ENCODE data around the gene MPP2.

The MPP2 gene

GRCh38 chr17:43857957-43858600, 49.3 kb downstream of the MPP2 start:
- Histone ChIP-seq H2AK5ac (ENCODE audit: low read length) (no peak overlapping the region), H4K5ac (ENCODE audit: low read length) (no peak overlapping the region), H4K8ac (ENCODE audit: low read depth, low read length) (no peak overlapping the region), H3K36me3 (ENCODE audit: control insufficient read depth, insufficient read depth, low read length) (no peaks in the 10 kb centered on the region), H3K27ac (ENCODE audit: low read depth, low read length) (no peak overlapping the region), H2BK15ac (replicated peaks; ENCODE audit: low read depth) (no peak overlapping the region), H3K4me3 (ENCODE audit: low read length) (no peak overlapping the region), H3K18ac (ENCODE audit: low read length) (no peak overlapping the region), H3K56ac (ENCODE audit: low read length) (no peak overlapping the region), H3K9ac (ENCODE audit: low read length) (no peak overlapping the region), H3K27me3 (ENCODE audit: insufficient read depth, low read length, poor library complexity) (no peaks in the 10 kb centered on the region), H2BK120ac (ENCODE audit: low read depth, low read length) (no peak overlapping the region), H3K23ac (ENCODE audit: low read length) (no peak overlapping the region), H3K4ac (ENCODE audit: low read depth, low read length) (no peak overlapping the region), H3K4me1 (ENCODE audit: control insufficient read depth, low read depth, low read length) (no peaks in the 10 kb centered on the region), H3K4me2 (ENCODE audit: low read length) (no peak overlapping the region), H3K79me2 (ENCODE audit: control insufficient read depth, insufficient read depth, low read length) (no peaks in the 10 kb centered on the region), H3K79me1 (ENCODE audit: low read length) (no peaks in the 10 kb centered on the region), H2BK5ac (ENCODE audit: low read length) (no peak overlapping the region)
- no CpG with 5 or more reads among the region's 12 CpGs for WGBS (ENCODE audit: extremely low coverage, insufficient coverage, low lambda C conversion rate)
- DNase-seq: no peak

- Histone ChIP-seq H3K4me1 (ENCODE audit: control insufficient read depth, low read depth, low read length) (no peaks in the 10 kb centered on the region), H2BK15ac (replicated peaks; ENCODE audit: low read depth) (no peak overlapping the region), H3K79me1 (ENCODE audit: low read length) (no peaks in the 10 kb centered on the region), H4K8ac (ENCODE audit: low read depth, low read length) (no peak overlapping the region), H3K9ac (ENCODE audit: low read length) (no peak overlapping the region), H3K4me3 (ENCODE audit: low read length) (no peak overlapping the region), H3K4me2 (ENCODE audit: low read length) (no peak overlapping the region), H3K18ac (ENCODE audit: low read length) (no peak overlapping the region), H3K23ac (ENCODE audit: low read length) (no peak overlapping the region), H2BK5ac (ENCODE audit: low read length) (no peak overlapping the region), H3K36me3 (ENCODE audit: control insufficient read depth, insufficient read depth, low read length) (no peaks in the 10 kb centered on the region), H3K56ac (ENCODE audit: low read length) (no peak overlapping the region), H3K79me2 (ENCODE audit: control insufficient read depth, insufficient read depth, low read length) (no peaks in the 10 kb centered on the region), H2BK120ac (ENCODE audit: low read depth, low read length) (no peak overlapping the region), H3K27me3 (ENCODE audit: insufficient read depth, low read length, poor library complexity) (no peaks in the 10 kb centered on the region), H3K4ac (ENCODE audit: low read depth, low read length) (no peak overlapping the region), H2AK5ac (ENCODE audit: low read length) (no peak overlapping the region), H3K27ac (ENCODE audit: low read depth, low read length) (no peak overlapping the region), H4K5ac (ENCODE audit: low read length) (no peak overlapping the region)
- no CpG with 5 or more reads among the region's 5 CpGs for WGBS (ENCODE audit: extremely low coverage, insufficient coverage, low lambda C conversion rate)
- DNase-seq: no peak
Measured at GRCh38 chr17:43857141-43857540, 50.2 kb downstream of the MPP2 start.

- Histone ChIP-seq H3K9ac (ENCODE audit: low read length) (no peak overlapping the region), H3K4me2 (ENCODE audit: low read length) (no peak overlapping the region), H3K4ac (ENCODE audit: low read depth, low read length) (no peak overlapping the region), H3K36me3 (ENCODE audit: control insufficient read depth, insufficient read depth, low read length) (no peaks in the 10 kb centered on the region), H4K8ac (ENCODE audit: low read depth, low read length) (no peak overlapping the region), H3K23ac (ENCODE audit: low read length) (no peak overlapping the region), H3K79me2 (ENCODE audit: control insufficient read depth, insufficient read depth, low read length) (no peaks in the 10 kb centered on the region), H4K5ac (ENCODE audit: low read length) (no peak overlapping the region), H2AK5ac (ENCODE audit: low read length) (no peak overlapping the region), H2BK5ac (ENCODE audit: low read length) (no peak overlapping the region), H3K27ac (ENCODE audit: low read depth, low read length) (no peak overlapping the region), H3K79me1 (ENCODE audit: low read length) (no peaks in the 10 kb centered on the region), H3K18ac (ENCODE audit: low read length) (no peak overlapping the region), H2BK120ac (ENCODE audit: low read depth, low read length) (no peak overlapping the region), H2BK15ac (replicated peaks; ENCODE audit: low read depth) (no peak overlapping the region), H3K4me3 (ENCODE audit: low read length) (no peak overlapping the region), H3K4me1 (ENCODE audit: control insufficient read depth, low read depth, low read length) (no peaks in the 10 kb centered on the region), H3K56ac (ENCODE audit: low read length) (no peak overlapping the region), H3K27me3 (ENCODE audit: insufficient read depth, low read length, poor library complexity) (no peaks in the 10 kb centered on the region)
- no peak for DNase-seq
- WGBS (ENCODE audit: extremely low coverage, insufficient coverage, low lambda C conversion rate): no CpG with 5 or more reads among the region's 3 CpGs
Measured at GRCh38 chr17:43856141-43856540, 51.2 kb downstream of the MPP2 start.

DNA sequence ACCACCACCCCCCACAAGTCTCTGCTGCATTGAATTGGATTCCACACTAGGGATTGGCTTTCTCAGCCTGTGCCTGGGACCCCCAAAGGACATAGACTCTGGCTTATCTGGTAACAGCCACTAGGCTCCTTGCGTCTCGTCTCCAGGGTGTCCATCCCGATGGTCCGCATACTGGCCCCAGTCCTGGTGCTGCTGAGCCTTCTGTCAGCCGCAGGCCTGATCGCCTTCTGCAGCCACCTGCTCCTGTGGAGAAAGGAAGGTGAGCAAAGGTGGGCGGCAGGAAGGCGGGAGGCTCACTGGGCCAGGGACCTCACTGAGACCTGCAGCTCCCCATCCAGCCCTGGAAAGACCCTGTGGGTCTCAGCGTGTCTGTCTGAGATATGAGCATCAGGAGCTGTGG, 52.3 kb downstream of the MPP2 start:
- Histone ChIP-seq H3K79me1 (ENCODE audit: low read length) (no peaks in the 10 kb centered on the region), H4K8ac (ENCODE audit: low read depth, low read length) (no peak overlapping the region), H3K27me3 (ENCODE audit: insufficient read depth, low read length, poor library complexity) (no peaks in the 10 kb centered on the region), H4K5ac (ENCODE audit: low read length) (no peak overlapping the region), H3K4me2 (ENCODE audit: low read length) (no peak overlapping the region), H3K4ac (ENCODE audit: low read depth, low read length) (no peak overlapping the region), H2BK5ac (ENCODE audit: low read length) (no peak overlapping the region), H3K4me1 (ENCODE audit: control insufficient read depth, low read depth, low read length) (no peaks in the 10 kb centered on the region), H2AK5ac (ENCODE audit: low read length) (no peak overlapping the region), H3K9ac (ENCODE audit: low read length) (no peak overlapping the region), H3K23ac (ENCODE audit: low read length) (no peak overlapping the region), H3K4me3 (ENCODE audit: low read length) (no peak overlapping the region), H3K36me3 (ENCODE audit: control insufficient read depth, insufficient read depth, low read length) (no peaks in the 10 kb centered on the region), H3K18ac (ENCODE audit: low read length) (no peak overlapping the region), H2BK15ac (replicated peaks; ENCODE audit: low read depth) (no peak overlapping the region), H3K56ac (ENCODE audit: low read length) (no peak overlapping the region), H3K27ac (ENCODE audit: low read depth, low read length) (no peak overlapping the region), H2BK120ac (ENCODE audit: low read depth, low read length) (no peak overlapping the region), H3K79me2 (ENCODE audit: control insufficient read depth, insufficient read depth, low read length) (no peaks in the 10 kb centered on the region)
- DNase-seq: no peak
- WGBS (ENCODE audit: extremely low coverage, insufficient coverage, low lambda C conversion rate): no CpG with 5 or more reads among the region's 9 CpGs

GRCh38 chr17:43854498-43854897, 52.8 kb downstream of the MPP2 start:
- Histone ChIP-seq H3K4me3 (ENCODE audit: low read length) (no peak overlapping the region), H3K18ac (ENCODE audit: low read length) (no peak overlapping the region), H3K9ac (ENCODE audit: low read length) (no peak overlapping the region), H3K4me2 (ENCODE audit: low read length) (no peak overlapping the region), H3K27ac (ENCODE audit: low read depth, low read length) (no peak overlapping the region), H2BK5ac (ENCODE audit: low read length) (no peak overlapping the region), H2AK5ac (ENCODE audit: low read length) (no peak overlapping the region), H2BK120ac (ENCODE audit: low read depth, low read length) (no peak overlapping the region), H3K4me1 (ENCODE audit: control insufficient read depth, low read depth, low read length) (no peaks in the 10 kb centered on the region), H3K4ac (ENCODE audit: low read depth, low read length) (no peak overlapping the region), H2BK15ac (replicated peaks; ENCODE audit: low read depth) (no peak overlapping the region), H3K79me1 (ENCODE audit: low read length) (no peaks in the 10 kb centered on the region), H3K27me3 (ENCODE audit: insufficient read depth, low read length, poor library complexity) (no peaks in the 10 kb centered on the region), H3K79me2 (ENCODE audit: control insufficient read depth, insufficient read depth, low read length) (no peaks in the 10 kb centered on the region), H4K5ac (ENCODE audit: low read length) (no peak overlapping the region), H3K36me3 (ENCODE audit: control insufficient read depth, insufficient read depth, low read length) (no peaks in the 10 kb centered on the region), H3K56ac (ENCODE audit: low read length) (no peak overlapping the region), H4K8ac (ENCODE audit: low read depth, low read length) (no peak overlapping the region), H3K23ac (ENCODE audit: low read length) (no peak overlapping the region)
- no CpG with 5 or more reads among the region's 8 CpGs for whole genome bisulfite sequencing (ENCODE audit: extremely low coverage, insufficient coverage, low lambda C conversion rate)
- DNase-seq: no peak

DNA sequence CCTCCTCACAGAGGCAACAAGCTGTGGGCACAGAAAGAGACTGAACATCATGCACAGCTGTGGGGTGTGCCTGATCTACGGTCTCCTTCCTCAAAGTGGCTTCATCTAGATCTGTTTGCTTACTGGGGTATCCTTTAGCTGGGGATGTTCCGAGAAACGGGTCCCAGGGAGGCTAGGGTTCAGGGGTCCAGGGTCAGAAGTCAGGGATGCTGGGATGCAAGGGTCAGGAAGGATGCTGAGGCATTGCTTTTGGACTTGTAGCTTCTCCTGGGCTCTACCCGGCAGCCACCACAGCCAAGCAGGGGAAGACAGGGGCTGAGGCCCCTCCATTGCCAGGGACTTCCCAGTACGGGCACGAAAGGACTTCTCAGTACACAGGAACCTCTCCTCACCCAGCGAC, 53.8 kb downstream of the MPP2 start:
- no peak overlapping the region for H3K23ac ChIP-seq (ENCODE audit: low read length)
- H3K9ac ChIP-seq (ENCODE audit: low read length): no peak overlapping the region
- no peak overlapping the region for H3K18ac ChIP-seq (ENCODE audit: low read length)
- H4K8ac ChIP-seq (ENCODE audit: low read depth, low read length): no peak overlapping the region
- H3K36me3 ChIP-seq (ENCODE audit: control insufficient read depth, insufficient read depth, low read length): no peaks in the 10 kb centered on the region
- H3K4me2 ChIP-seq (ENCODE audit: low read length): no peak overlapping the region
- no peak overlapping the region for H2BK5ac ChIP-seq (ENCODE audit: low read length)
- no peaks in the 10 kb centered on the region for H3K4me1 ChIP-seq (ENCODE audit: control insufficient read depth, low read depth, low read length)
- H3K79me2 ChIP-seq (ENCODE audit: control insufficient read depth, insufficient read depth, low read length): no peaks in the 10 kb centered on the region
- H2AK5ac ChIP-seq (ENCODE audit: low read length): no peak overlapping the region
- H3K79me1 ChIP-seq (ENCODE audit: low read length): no peaks in the 10 kb centered on the region
- DNase-seq: no peak
- no peak overlapping the region for H3K27ac ChIP-seq (ENCODE audit: low read depth, low read length)
- H2BK120ac ChIP-seq (ENCODE audit: low read depth, low read length): no peak overlapping the region
- H4K5ac ChIP-seq (ENCODE audit: low read length): no peak overlapping the region
- no peaks in the 10 kb centered on the region for H3K27me3 ChIP-seq (ENCODE audit: insufficient read depth, low read length, poor library complexity)
- no CpG with 5 or more reads among the region's 7 CpGs for WGBS (ENCODE audit: extremely low coverage, insufficient coverage, low lambda C conversion rate)
- H3K4ac ChIP-seq (ENCODE audit: low read depth, low read length): no peak overlapping the region
- H2BK15ac ChIP-seq (replicated peaks; ENCODE audit: low read depth): no peak overlapping the region
- no peak overlapping the region for H3K56ac ChIP-seq (ENCODE audit: low read length)
- H3K4me3 ChIP-seq (ENCODE audit: low read length): no peak overlapping the region
